Esophagus mucosa (tissue), 1 donor: ENCODE measurements around the gene ZNF77. TPM values are rescaled to one million over a fixed set of nuclear protein-coding genes. Genes with fewer than 3 reads are reported as not detected.
A peak's percentile ranks its signal among the peaks of the same experiment; 100 is the strongest.
"Not testable (repeated sequence)": the region's sequence is repeated elsewhere in the genome, so short reads cannot be mapped to it uniquely, and the experiment has no call there.

Source experiments
- ATAC-seq: fragments of 200-7000 bp; cut with Tn5 transposase; one replicate; pipeline ENCODE4 v1.9.1; 2020
- total RNA-seq: library from RNA; stranded (reverse); gene quantifications from one replicate; pipeline ENCODE4 v1.2.4, GENCODE V29; 2023
- donor health status: DM: yes; HTN: yes; CAD: no.

ZNF77 gene
- total RNA-seq, 1 donor from 2014 or later: 2.4 TPM

- ATAC-seq: no peak
Observed at GRCh38 chr19:2969104-2969504, 24.3 kb upstream of the ZNF77 start.

GRCh38 chr19:2967972-2968371 lies 23.2 kb upstream of the ZNF77 start:
- ATAC-seq: no peak

- no peak for ATAC-seq
Observed at GRCh38 chr19:2964874-2965273, 20.1 kb upstream of the ZNF77 start.

- not testable (repeated sequence) for ATAC-seq
Observed at GRCh38 chr19:2963631-2964030, 18.9 kb upstream of the ZNF77 start.

- no peak for ATAC-seq
Observed at GRCh38 chr19:2963122-2963521, 18.4 kb upstream of the ZNF77 start.

- peak; percentile 86 for ATAC-seq
Observed at GRCh38 chr19:2962018-2962670, 17.4 kb upstream of the ZNF77 start.

GRCh38 chr19:2960120-2960519 lies 15.3 kb upstream of the ZNF77 start:
- no peak for ATAC-seq

- ATAC-seq: no peak
Observed at GRCh38 chr19:2957160-2957559, 12.4 kb upstream of the ZNF77 start.

GRCh38 chr19:2952953-2953481 lies 8.2 kb upstream of the ZNF77 start:
- ATAC-seq: peak; percentile 76

GRCh38 chr19:2950286-2951124 lies 5.7 kb upstream of the ZNF77 start:
- peak; percentile 92 for ATAC-seq

GRCh38 chr19:2949939-2950285 lies 5.1 kb upstream of the ZNF77 start:
- no peak for ATAC-seq

- ATAC-seq: no peak
Observed at GRCh38 chr19:2945575-2946184, 909 bp upstream of the ZNF77 start.

GRCh38 chr19:2944403-2944774 lies 382 bp downstream of the ZNF77 start:
- ATAC-seq: no peak

GRCh38 chr19:2942928-2943640 lies 1.7 kb downstream of the ZNF77 start:
- no peak for ATAC-seq

GRCh38 chr19:2935863-2936262 lies 8.9 kb downstream of the ZNF77 start:
- not testable (repeated sequence) for ATAC-seq

GRCh38 chr19:2933490-2933910 lies 11.3 kb downstream of the ZNF77 start:
- no peak for ATAC-seq

GRCh38 chr19:2927032-2927430 lies 17.7 kb downstream of the ZNF77 start:
- ATAC-seq: peak; percentile 26

- peak; percentile 23 for ATAC-seq
Observed at GRCh38 chr19:2926341-2927031, 18.3 kb downstream of the ZNF77 start.

GRCh38 chr19:2923510-2923909 lies 21.3 kb downstream of the ZNF77 start:
- no peak for ATAC-seq

GRCh38 chr19:2922987-2923386 lies 21.8 kb downstream of the ZNF77 start:
- peak; percentile 78 for ATAC-seq

- no peak for ATAC-seq
Observed at GRCh38 chr19:2917275-2918184, 27.2 kb downstream of the ZNF77 start.
